GM20431 (cell line): Measurements from ENCODE around the gene SH3GL1.

Source experiments
- in situ Hi-C: fragments of 300-500 bp; cut with MseI, MboI; formaldehyde crosslinking; loops from one replicate; pipeline ENCODE4 v1.15.0; 2020; ENCODE audit warnings: low sequenced_read_pairs; ENCODE audit not compliant: unreplicated experiment

Gene SH3GL1

DNA sequence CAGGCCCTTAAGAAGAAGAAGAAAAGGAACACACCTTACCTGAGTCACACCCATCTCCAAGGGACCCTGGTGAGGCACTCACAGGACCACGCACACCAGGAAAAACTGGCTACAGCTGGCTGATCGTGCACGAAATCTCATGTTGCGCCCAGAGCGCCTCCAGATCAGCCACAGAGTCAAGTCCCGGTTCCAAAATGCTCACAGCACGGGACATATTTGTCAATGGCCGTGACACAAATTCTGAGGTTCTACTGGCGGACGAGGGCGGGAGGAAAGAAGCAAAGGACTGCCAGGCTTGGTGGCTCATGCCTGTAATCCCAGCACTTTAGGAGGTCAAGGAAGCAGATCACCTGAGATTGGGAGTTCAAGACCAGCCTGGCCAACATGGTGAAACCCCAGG lies 21.5 kb downstream of the SH3GL1 start:
- in situ Hi-C loops, result no loop called here

DNA sequence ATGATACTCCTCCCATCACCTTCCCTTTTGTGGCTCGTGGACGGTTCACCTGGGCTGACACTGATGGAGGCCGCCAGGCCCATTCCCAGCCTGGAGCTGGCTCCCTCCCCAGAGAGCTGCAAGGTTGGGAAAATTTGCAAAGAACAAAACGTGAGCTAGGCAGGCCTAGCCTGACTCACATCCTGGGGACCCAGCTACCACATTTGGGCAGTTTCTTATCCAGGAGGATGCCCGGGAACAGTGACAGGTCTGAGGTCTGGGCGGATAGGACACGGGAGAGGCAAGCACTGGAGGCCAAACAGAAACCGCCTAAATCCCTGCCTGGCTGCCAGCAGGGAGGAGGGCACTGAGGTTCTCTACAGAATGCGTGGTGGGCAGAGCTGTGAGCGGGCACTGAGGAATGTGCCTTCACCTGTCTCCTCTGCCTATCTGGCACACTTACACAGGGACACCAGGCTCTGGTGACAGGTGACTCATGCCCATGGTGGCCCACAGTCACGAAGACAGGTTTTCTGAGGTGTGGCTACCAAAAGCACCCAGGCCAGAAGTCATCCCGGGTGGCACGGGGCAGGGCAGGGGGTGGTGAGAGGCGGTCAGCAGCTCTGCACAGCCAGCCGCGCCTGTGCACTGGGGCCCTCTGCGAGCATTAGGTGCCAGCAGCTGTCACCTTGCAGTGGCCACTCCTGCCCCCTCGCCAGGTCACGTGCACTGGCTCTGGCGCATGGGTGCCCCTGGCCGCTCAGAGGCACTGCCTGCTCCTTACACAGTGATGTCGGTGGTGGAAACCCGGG lies 23.2 kb downstream of the SH3GL1 start:
- in situ Hi-C loops, result no loop called here

DNA sequence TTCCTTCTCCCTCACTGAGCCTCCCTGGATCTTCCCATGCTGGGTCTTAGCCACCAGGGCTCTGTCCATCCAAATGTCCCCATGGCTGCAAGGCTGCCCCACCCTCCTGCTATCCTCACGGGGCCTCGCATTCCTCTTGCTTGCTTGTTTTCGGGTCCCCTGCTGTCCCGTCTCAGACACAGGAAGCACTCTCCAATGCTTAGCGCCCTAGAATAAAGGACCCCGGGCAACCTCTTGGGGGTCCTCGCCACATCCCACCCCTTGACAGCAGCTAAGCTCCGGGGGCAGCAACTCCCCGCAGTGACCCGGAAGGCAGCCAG lies 23.7 kb downstream of the SH3GL1 start:
- in situ Hi-C loops, result no loop called here

DNA sequence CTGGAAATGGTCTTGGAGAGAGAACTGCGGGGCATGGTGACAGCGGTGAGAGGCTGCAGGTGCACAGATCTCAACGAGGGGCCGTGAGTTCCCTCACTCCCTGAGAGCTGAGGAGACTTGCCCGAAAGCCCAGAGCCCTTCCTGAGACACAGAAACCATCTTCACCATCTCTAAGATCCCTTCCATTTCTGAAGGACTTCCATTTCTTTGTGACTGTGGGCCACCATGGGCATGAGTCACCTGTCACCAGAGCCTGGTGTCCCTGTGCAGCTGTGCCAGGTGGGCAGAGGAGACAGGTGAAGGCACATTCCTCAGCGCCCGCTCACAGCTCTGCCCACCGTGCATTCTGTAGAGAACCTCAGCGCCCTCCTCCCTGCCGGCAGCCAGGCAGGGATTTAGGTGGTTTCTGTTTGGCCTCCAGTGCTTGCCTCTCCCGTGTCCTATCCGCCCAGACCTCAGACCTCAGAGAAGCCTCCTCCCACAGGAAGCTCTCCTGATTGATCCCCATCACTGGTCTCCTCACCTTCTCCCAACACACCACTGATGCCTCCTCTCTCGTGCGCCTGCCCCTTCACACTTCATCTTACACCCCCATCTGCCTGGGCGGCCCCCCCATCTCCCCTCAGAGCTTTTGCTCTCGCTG lies 24.2 kb downstream of the SH3GL1 start:
- in situ Hi-C loops, result no loop called here

DNA sequence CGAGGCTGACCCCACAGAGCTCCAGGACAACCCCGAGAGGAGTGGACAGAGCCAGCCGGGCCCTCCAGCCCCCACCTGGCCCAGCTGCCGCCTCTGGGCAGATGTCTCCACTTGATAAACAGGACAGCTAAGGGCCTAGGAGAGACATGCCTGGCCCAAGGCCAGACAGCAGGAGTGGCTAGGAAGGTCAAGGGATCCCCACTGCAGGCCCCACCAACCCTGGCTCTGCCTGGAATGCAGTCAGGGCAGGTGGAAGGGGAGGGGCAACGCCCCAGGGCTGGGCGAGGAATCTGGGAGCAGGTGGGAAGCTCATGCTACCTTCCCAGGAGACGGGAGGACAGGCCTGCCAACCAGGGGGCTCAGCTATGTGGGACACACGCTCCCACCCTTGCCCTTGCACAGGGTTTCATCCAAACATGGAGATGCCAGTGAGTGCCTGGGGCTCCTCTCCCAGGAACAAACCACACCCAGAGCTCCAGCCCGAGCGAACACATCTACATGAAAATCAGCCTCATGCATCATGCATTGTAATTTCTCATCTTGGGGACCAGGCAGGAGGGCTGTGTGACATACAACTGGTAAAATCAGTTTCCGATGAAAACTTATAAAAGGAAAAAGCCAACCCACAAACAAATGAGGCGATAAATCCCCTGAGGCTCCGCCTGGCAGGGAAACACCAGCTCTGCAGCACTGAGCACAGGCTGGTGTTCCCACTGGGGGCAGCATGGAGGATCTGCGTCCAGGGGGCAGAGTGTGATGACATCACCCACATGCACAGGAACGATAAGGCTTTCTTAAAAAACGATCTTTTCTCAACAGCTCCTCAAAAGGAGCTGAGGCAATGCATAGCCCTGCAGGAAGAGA lies 25.0 kb downstream of the SH3GL1 start:
- in situ Hi-C loops, result no loop called here

DNA sequence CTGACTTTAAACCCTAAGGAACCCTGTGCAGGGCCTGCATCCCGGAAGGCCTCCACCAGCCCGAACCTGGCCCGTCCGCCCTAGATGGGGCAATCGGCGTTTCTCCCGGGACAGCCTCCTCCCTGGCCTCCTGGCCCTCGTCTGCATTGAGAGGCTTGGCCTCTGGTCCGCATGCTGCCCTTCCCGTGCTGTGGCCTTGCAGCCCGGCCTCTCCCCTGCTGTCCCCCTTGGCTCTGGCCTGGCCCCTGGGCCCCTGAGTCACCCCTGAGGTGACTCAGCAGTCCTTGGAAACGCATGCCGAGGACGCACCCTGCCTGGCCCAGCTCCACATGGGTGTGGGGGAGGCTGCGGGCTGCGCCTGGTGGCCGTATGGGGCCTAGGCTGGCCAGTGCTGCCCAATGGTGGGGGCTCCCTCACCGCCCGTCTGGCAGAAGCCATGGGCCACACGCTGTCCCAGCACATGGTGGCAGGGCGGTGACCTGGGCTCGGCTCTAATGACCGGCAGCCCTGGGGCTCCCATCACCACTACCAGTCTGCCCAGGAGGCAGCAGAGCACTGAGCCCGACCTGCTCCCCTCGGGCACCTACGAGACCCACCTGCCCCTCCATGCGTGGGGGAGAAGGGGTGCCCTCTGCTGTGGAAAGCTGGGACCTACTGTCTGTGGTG lies 25.7 kb downstream of the SH3GL1 start:
- in situ Hi-C loops, result no loop called here

DNA sequence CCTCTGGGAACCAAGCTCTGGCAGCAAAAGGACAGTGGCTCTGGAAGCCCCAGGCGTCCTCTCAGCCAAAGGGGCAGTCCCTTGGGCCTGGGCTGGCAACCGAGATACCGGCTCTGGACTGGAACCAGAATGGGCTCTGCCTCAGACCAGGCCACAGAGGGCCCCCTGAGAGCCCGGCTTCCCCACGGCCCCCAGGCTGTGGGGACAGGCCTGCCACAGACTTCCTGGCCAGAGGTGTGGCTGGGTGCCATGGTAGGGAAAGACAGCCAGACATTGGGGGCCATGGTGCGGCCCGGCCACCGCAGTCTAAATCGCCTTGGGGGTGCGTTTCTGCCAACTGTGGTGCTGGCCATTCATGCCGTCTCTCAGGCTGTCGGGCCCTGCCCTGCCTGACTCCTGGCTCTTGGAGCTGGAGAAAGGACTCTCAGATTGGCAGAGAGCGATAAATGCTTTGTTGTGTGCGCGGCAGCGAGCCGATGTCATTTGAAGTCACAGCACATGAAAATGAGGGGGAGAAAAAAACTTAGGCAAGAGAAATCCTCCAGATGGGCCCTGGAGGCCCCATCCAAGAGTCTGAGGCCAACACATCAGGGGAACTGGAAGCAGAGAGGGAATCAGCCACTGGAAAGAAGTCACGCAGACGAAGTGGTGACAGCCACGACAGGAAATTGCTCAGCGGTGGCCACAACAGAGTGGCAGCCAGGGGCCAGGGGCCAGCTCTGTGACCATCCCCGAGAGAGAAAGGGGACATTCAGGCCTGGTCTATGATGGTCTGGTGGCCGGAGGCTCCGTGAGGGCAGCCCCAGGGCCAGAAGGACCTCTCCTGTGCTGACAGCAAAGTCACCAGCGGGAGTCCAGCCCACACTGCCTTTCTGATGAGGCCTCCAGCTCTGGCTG lies 26.5 kb downstream of the SH3GL1 start:
- in situ Hi-C loops, result no loop called here

DNA sequence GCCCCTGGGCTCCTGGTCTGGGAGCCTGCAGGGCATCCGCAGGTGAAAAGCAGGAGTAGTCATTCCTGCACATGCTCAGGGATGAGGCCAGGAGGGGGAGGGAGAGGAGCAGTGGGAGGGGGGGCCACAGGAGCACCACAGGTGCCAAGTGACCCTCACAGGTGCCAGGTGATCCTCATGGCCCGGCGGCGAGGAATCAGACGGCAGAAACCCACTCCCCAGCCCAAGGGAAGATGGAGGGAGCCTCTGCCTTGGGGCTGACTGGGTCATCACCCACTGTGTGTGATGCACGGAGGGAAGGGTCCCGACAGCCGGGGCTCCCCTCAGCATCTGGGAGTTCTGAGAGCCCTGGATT lies 27.4 kb downstream of the SH3GL1 start:
- in situ Hi-C loops, result no loop called here

DNA sequence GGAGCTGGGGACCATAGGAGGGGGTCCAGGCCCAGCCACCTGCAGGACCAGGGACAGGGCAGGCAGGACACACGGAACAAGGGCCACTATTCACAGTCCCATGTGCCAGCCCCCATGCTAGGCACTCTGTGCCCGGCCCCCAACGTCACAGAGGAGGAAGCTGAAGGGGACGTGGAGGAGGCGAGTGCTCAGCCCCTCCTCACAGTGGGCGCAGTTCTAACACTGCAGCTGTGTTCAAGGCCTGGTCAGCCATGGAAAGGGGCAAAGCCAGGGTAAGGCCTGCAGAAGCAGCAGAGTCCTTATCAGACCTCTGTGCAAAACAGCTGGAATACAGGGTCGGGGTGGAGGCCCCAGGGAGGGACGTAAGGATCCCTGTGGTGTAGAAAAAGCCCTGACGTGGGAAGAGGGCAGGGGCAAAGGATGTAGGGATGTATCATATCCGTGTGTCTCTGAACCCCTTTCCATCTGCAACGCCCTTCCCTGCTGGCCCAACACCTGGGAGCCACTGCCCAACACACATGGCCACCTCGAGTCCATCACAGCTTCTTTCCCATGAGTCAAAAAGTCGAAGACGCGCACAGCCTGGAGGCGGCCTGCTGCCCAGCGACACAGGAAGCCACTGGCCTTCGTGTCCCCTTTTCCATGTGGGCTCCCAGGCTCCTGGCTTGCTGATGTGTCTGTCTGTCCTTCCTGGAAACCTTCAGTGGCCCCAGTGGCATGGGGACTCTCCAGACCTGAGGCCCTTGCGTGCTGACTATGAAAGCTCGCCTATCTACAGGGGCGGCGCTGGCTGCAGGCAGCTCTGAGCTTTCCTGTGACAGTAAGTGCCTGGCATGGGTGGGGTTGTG lies 28.0 kb downstream of the SH3GL1 start:
- in situ Hi-C loops, result no loop called here

DNA sequence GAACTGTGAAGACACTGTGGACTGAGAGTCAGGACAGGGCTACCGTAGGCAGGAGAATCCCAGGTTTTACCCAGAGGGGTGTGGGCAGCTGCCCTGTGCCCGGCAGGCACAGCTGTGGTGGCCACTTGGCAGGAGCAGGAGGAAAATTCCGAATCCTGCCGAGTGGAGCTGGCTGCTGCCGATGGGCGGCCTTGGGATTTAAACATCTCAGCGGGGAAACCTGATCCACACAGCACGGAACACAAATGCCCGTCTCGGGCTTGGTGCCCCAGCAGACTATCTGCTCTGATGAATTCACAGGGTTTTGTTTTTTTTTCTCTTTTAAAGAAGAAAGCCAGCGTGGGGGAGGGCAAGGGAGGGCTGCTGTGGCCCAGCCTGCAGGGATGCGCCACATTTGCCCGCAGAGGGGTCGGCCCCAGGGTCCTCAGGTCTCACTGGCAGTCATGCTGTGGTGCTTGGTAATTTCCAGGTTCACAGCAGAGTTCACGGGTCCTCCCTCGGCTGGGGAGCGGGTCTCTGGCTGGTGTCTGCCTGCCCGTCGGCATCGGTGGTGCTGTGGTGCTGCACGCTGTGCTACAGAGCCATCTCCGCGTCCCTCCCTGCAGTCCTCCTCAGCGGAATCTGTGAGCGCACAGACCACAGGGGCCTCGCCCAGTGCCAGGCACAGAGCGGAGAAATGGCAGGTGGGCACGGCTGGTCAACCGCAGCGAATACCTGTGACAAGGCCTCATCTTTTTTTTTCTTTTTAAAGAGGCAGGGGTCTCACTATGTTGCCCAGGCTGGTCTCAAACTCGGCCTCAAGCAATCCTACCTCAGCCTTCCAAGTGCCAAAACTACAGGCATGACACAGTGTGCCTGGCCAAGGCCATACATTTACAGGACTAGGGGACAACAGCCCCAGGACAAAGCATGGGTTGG lies 28.8 kb downstream of the SH3GL1 start:
- in situ Hi-C loops, result no loop called here

DNA sequence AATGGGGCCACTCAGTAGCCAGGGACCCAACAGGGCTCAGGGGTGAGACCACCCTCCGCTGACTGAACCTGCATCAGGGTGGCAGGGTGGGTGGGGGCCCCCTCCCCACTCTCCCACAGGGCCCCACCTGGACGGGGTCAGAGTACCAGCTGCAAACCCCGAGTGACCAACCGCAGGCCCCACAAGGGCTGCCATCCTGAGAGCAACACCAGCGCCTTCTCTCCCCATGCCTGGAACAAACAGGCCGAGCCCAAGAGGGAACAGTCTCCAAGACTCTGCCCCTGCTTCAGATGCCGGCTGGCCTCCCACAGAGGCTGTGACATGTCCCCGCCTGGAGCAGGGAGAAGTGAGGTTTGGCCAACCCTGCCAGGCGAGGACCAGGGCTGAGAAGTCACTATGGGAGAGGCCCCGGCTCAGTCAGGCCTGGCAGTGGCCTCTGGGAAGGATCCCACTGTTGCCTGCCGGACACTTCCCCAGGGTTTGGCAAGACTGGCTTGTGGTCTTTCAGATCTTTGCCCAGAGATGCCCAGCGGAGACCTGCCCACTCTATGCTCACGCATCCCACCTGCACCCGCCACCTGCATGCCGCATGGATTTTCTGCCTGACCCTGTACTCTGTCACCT lies 29.8 kb downstream of the SH3GL1 start:
- in situ Hi-C loops, result no loop called here

DNA sequence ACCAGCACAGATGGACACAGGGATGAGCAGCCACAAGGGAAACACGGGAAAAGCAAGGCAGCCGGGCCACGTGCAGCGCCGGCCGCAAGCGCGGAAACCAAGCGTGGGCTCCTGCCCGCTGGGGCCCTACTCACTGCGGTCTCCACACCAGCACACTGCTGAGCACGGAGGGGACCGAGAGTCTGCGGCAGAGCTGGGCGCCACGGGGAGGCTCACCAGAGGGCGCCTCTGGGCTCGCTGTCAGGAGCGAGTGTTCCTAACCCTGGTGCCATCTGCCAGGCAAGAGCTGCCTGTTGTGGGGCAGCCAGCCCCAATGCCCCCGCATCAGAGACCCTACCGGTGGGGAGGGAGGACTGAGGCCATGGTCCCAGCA lies 30.5 kb downstream of the SH3GL1 start:
- in situ Hi-C loops, result no loop called here

DNA sequence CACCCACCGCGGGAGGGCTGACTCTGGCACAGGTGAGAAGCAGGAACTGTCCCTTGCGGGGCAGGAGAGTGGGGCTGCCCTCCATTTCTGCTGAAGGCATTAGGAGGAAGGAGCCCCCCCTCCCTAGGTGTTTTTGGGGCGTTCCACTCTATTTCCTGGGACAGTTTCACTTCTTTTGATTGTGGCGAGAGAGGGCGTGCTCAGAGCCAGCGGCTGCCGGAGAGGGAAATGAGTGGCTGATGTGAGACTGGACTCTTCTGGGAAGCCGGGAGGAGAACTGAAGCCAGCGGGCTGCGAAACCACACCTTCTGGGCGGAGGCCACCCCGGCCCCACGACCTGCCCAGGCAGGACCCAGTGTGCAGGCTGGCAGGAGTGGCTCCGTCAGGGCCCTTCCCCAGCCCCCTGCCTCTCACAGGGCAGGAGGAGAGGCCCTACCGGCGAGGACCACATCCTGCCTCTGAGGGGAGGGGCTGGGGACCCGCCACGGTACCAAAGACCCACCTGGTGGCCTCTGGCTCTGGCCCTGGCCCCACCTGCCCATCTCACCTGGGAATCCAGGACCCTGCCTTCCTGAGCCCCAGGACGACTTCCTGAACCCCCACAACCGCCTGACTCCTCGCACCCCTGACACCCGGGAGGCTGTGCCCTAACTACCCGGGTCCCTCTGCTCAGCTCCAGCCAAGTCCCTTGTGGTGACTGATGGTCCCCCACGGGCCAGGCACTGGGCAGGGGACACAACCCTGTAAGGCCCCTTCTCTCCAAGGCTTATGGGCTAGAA lies 31.0 kb downstream of the SH3GL1 start:
- in situ Hi-C loops, result no loop called here

DNA sequence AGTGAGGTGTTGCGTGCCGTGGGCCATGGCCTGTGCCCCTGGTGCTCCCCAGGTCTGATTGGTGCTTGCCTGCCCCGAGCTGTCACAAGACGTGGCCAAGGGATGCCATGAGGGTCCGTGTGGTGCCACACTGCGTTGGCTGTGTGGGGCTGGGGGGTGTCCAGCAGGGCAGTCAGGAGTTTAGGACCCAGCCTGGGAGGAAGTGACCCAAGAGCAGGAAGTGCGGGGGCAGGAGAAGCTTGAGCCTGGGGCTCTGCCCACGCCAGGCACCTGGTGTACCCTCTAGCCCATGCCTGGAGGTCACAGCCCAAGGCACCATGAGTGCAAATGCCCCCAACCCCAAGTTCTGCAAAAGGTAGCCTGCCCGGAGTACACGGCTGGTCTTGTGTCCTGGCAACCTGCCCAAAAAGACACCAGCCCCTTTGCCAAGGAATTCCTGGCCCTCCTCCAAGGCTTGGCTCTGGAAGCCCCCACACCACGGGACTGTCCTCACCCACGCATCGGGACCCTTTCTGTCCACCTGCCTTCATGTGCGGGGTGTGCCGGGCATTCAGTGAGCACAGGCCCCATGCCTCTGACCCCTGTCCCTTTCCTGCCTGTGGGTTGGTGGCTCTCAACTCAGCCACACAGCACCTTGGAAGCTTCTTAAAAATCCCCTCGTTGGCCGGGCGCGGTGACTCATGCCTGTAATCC lies 32.1 kb downstream of the SH3GL1 start:
- in situ Hi-C loops, result no loop called here

DNA sequence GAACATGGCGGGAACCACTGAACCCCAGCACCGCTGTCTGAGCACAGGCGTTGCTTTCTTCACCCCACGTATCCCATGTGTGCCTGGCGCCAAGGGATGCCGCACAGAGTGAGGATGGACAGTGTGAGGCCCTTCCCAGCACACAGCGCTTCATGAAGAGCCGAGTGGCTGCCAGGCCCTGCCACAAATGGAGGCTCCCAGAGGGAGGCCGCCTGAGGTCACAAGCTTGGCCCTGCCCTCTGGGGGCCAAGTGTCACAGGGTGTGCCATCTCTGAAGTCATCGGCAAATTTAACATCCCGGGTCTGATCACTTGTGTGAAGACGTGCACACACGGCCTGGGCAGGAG lies 32.6 kb downstream of the SH3GL1 start:
- in situ Hi-C loops, result no loop called here

DNA sequence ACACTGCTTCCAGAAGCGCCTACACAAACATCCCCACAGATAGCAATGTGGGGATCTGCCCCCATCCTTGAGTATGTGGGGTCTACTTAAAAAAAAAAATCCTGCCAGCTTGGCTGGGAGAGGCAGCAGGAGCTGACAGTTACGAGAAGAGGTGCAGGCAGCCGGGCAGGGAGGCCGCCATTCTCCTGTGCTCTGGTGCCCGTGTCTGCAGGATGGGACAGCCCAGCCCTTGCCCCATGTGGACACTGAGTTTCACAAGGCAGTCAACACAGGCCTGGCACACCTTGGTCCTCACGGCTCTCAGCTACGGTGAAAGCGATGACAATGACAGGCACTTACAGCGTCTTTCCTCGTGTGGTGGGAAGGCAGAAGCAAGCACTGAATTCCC lies 33.0 kb downstream of the SH3GL1 start:
- in situ Hi-C loops, result no loop called here
